ENCODE measurements around the gene CTXN2.

DNA sequence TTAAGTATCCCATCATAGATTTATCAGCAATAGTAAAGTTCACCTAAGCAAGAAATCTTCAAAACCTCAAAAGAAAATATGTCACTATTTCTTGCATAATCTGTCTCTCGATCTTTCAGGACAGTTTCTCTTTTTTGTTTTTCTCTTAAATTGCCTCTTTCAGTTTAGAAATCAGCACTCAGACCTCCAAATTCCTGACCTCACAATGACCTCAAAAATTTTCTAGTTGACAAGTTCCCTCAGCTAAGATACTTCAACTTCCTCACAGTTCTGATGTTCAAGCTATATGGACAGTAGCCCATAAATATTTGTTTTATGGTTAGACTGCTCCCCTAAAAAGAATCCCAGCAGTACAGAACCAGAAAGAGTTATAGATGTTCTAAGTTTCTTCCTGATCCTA, 46.6 kb upstream of the CTXN2 start:
- TF ChIP-seq FOXM1 (IDR thresholded peaks at IDR 0.05; ENCODE audit: borderline replicate concordance, low read depth) (no peak), YY1 (IDR thresholded peaks at IDR 0.05; ENCODE audit: low read depth) (no peak), CEBPB (IDR thresholded peaks at IDR 0.05) (no peak), EP300 (IDR thresholded peaks at IDR 0.05; ENCODE audit: borderline replicate concordance) (no peak), EGR1 (IDR thresholded peaks at IDR 0.05) (no peak)
- TF ChIP-seq, protein P1, sequence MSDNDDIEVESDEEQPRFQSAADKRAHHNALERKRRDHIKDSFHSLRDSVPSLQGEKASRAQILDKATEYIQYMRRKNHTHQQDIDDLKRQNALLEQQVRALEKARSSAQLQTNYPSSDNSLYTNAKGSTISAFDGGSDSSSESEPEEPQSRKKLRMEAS (IDR thresholded peaks at IDR 0.05): no peak
- TF ChIP-seq, protein P2, sequence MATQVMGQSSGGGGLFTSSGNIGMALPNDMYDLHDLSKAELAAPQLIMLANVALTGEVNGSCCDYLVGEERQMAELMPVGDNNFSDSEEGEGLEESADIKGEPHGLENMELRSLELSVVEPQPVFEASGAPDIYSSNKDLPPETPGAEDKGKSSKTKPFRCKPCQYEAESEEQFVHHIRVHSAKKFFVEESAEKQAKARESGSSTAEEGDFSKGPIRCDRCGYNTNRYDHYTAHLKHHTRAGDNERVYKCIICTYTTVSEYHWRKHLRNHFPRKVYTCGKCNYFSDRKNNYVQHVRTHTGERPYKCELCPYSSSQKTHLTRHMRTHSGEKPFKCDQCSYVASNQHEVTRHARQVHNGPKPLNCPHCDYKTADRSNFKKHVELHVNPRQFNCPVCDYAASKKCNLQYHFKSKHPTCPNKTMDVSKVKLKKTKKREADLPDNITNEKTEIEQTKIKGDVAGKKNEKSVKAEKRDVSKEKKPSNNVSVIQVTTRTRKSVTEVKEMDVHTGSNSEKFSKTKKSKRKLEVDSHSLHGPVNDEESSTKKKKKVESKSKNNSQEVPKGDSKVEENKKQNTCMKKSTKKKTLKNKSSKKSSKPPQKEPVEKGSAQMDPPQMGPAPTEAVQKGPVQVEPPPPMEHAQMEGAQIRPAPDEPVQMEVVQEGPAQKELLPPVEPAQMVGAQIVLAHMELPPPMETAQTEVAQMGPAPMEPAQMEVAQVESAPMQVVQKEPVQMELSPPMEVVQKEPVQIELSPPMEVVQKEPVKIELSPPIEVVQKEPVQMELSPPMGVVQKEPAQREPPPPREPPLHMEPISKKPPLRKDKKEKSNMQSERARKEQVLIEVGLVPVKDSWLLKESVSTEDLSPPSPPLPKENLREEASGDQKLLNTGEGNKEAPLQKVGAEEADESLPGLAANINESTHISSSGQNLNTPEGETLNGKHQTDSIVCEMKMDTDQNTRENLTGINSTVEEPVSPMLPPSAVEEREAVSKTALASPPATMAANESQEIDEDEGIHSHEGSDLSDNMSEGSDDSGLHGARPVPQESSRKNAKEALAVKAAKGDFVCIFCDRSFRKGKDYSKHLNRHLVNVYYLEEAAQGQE (IDR thresholded peaks at IDR 0.05; ENCODE audit: low read depth): no peak

Data from Ishikawa (cell line).